Endothelial cell of umbilical vein (primary cell): Measurements from ENCODE around the gene HPCAL4. TPM values are rescaled to one million over a fixed set of nuclear protein-coding genes. Genes with fewer than 3 reads are reported as not detected.

Source experiments
- BruUV-seq: library from RNA; stranded (reverse); fragments of 400-500 nt; replicated peaks from 2 replicates; lab custom pipeline; 2021; lab: Mats Ljungman, UMichigan
- CTCF ChIA-PET: fragments of 300-600, 350-600 bp; sonication (Branson Sonifier 250); formaldehyde crosslinking; loops from one replicate; lab custom pipeline; 2021; ENCODE audit warnings: antibody characterized with exemption, inconsistent platforms; lab: Charles Lee
- POLR2A ChIA-PET: fragments of 300-600, 350-600 bp; sonication (Branson Sonifier 250); formaldehyde crosslinking; loops from one replicate; lab custom pipeline; 2021; ENCODE audit warnings: antibody characterized with exemption, inconsistent platforms; lab: Charles Lee
- DNase-seq: peaks from one replicate; pipeline ENCODE4 v3.0.0-alpha.2; 2011; ENCODE audit warnings: low read depth, low spot score
- FAIRE-seq: peaks from 2 replicates; lab custom pipeline; 2011; peaks lifted over from hg19 to GRCh38; lab: Jason Lieb, UNC
- H2AFZ ChIP-seq: 2 replicates; pipeline ENCODE4 v1.6.0; 2012; ENCODE audit warnings: low read depth, low read length, control low read depth, inconsistent platforms
- H3K27ac ChIP-seq: 2 replicates; pipeline ENCODE4 v1.5.1; 2011; ENCODE audit warnings: low read depth, mild to moderate bottlenecking, control low read depth, low read length, moderate library complexity; ENCODE audit not compliant: insufficient read depth
- H3K27me3 ChIP-seq, 2 experiments: 2 replicates each; pipeline versions ENCODE4 v1.6.0 to v1.6.1; 2011; ENCODE audit warnings: low read length in 2 of 2, mixed read lengths in 1 of 2; ENCODE audit not compliant: control insufficient read depth in 2 of 2, insufficient read depth in 2 of 2
- H3K36me3 ChIP-seq, 2 experiments: 2 replicates in 1 of 2; 3 replicates in 1 of 2; pipeline ENCODE4 v1.5.1; 2011; ENCODE audit warnings: low read length in 2 of 2, mild to moderate bottlenecking in 1 of 2, moderate library complexity in 1 of 2; ENCODE audit not compliant: control insufficient read depth in 2 of 2, insufficient read depth in 2 of 2; ENCODE audit errors: extremely low read depth in 1 of 2
- H3K4me1 ChIP-seq: 3 replicates; pipeline ENCODE4 v1.5.1; 2011; ENCODE audit warnings: mild to moderate bottlenecking, low read length; ENCODE audit not compliant: control insufficient read depth, insufficient read depth; ENCODE audit errors: extremely low read depth
- H3K4me2 ChIP-seq: 2 replicates; pipeline ENCODE4 v1.6.1; 2011; ENCODE audit warnings: low read length, control low read depth, mixed read lengths; ENCODE audit not compliant: insufficient read depth
- H3K4me3 ChIP-seq, 3 experiments: fragments of 200-600 bp in 1 of 3; sonication (generic), shearing (Covaris generic) in 1 of 3; replicated peaks in 1 of 3; 2 replicates each; pipeline ENCODE4 v1.5.1; 2011 to 2016; ENCODE audit warnings: control low read depth in 3 of 3, low read length in 3 of 3, mild to moderate bottlenecking in 2 of 3, inconsistent platforms in 1 of 3, low read depth in 1 of 3, moderate library complexity in 1 of 3; ENCODE audit not compliant: insufficient read depth in 1 of 3
- H3K79me2 ChIP-seq: 2 replicates; pipeline ENCODE4 v1.6.0; 2012; ENCODE audit warnings: low read length, inconsistent platforms; ENCODE audit not compliant: control insufficient read depth, insufficient read depth
- H3K9ac ChIP-seq: replicated peaks from 2 replicates; pipeline ENCODE3; 2011; ENCODE audit warnings: low read length, control low read depth; ENCODE audit not compliant: insufficient read depth; ENCODE audit errors: extremely low read depth
- H3K9me1 ChIP-seq: replicated peaks from 3 replicates; pipeline ENCODE4 v1.6.0; 2011; ENCODE audit warnings: mild to moderate bottlenecking, low read length; ENCODE audit not compliant: control insufficient read depth, insufficient read depth; ENCODE audit errors: extremely low read depth
- H3K9me3 ChIP-seq: replicated peaks from 2 replicates; pipeline ENCODE4 v1.5.1; 2012; ENCODE audit warnings: low read length, inconsistent platforms; ENCODE audit not compliant: control insufficient read depth, insufficient read depth
- H4K20me1 ChIP-seq: replicated peaks from 2 replicates; pipeline ENCODE3; 2011; ENCODE audit warnings: mild to moderate bottlenecking, low read length; ENCODE audit not compliant: control insufficient read depth, insufficient read depth; ENCODE audit errors: extremely low read depth
- EZH2 ChIP-seq: IDR thresholded peaks from 2 replicates; pipeline ENCODE4 v1.6.1; 2012; ENCODE audit warnings: borderline replicate concordance, low read depth, mild to moderate bottlenecking, moderate library complexity, low read length, inconsistent platforms; ENCODE audit not compliant: severe bottlenecking
- FOS ChIP-seq: IDR thresholded peaks from 2 replicates; pipeline ENCODE4 v1.6.1; 2011; ENCODE audit warnings: mild to moderate bottlenecking, low read length, moderate library complexity, borderline replicate concordance; ENCODE audit not compliant: insufficient read depth
- GATA2 ChIP-seq: IDR thresholded peaks from 2 replicates; pipeline ENCODE4 v1.7.0; 2011; ENCODE audit warnings: low read depth, mild to moderate bottlenecking, moderate library complexity, mixed read lengths, low read length; ENCODE audit not compliant: insufficient read length, insufficient read depth
- MAX ChIP-seq: IDR thresholded peaks from 2 replicates; pipeline ENCODE4 v1.6.1; 2011; ENCODE audit not compliant: insufficient read depth, insufficient read length
- MYC ChIP-seq: IDR thresholded peaks from one replicate; pipeline ENCODE4 v1.6.1; 2011; ENCODE audit warnings: mild to moderate bottlenecking, low read depth, low read length
- POLR2A ChIP-seq: IDR thresholded peaks from 2 replicates; pipeline ENCODE4 v1.6.1; 2012; ENCODE audit warnings: low read depth, mild to moderate bottlenecking, control low read depth, low read length
- POLR2AphosphoS5 ChIP-seq: IDR thresholded peaks from 2 replicates; pipeline ENCODE4 v1.6.1; 2012; ENCODE audit warnings: low read depth, mild to moderate bottlenecking, control low read depth, low read length, moderate library complexity; ENCODE audit not compliant: insufficient read depth
- dilution Hi-C: fragments of 300-500 bp; cut with MboI; formaldehyde crosslinking; loops from one replicate; pipeline ENCODE4 v1.15.0; 2019; ENCODE audit warnings: low sequenced_read_pairs; ENCODE audit not compliant: extremely low pct_ligation_motif_present
- intact Hi-C: fragments of 100-400 bp; cut with micrococcal nuclease; formaldehyde crosslinking; loops from one replicate; pipeline ENCODE4 v1.10.0; 2022
- polyA plus RNA-seq, 4 experiments: library from polyadenylated mRNA; depleted of rRNA in 3 of 4; stranded (reverse) in 3 of 4; unstranded in 1 of 4; fragments of >200 nt; gene quantifications; 2 replicates each; pipeline versions ENCODE4 v1.2.1 to v1.2.3, GENCODE V29; 2011 to 2012; ENCODE audit warnings: missing spikeins in 1 of 4
- total RNA-seq: library from RNA; stranded (reverse); gene quantifications from 2 replicates; pipeline ENCODE4 v1.2.3, GENCODE V29; 2021

The HPCAL4 gene
- total and polyA plus RNA-seq, 2 donors (not counting 3 experiments of a cell fraction or from before 2014, with no cell fraction given) = not detected

- DNase-seq (no peak), FAIRE-seq (no peak)
- H2AFZ ChIP-seq = no peak overlapping the region
- H3K27ac ChIP-seq = no peak overlapping the region
- no peaks in the 10 kb centered on the region for H3K9me1 ChIP-seq
- TF ChIP-seq EZH2 (peak; percentile 68), POLR2AphosphoS5 (no peak), GATA2 (no peak), POLR2A (no peak)
- H3K36me3 ChIP-seq = no peaks in the 10 kb centered on the region
- no peak overlapping the region for H3K9ac ChIP-seq
- H3K9me3 ChIP-seq = no peaks in the 10 kb centered on the region
- no peak overlapping the region for H3K4me3 ChIP-seq
- H3K4me1 ChIP-seq = no peaks in the 10 kb centered on the region
- no TSS peak for BruUV-seq
- H3K79me2 ChIP-seq = no peaks in the 10 kb centered on the region
- CTCF ChIA-PET = interaction anchor here (0.6 to 1.7 kb wide), 7 partner anchors 9 to 482 kb away, joined by 3 to 6 read pairs (median 5); no protein-coding TSS in a partner anchor
- peaks cover 74 to 75% of the 10 kb centered on the region in 2 experiments for H3K27me3 ChIP-seq
- H4K20me1 ChIP-seq = no peaks in the 10 kb centered on the region
- intact Hi-C loops = no loop called here
- H3K4me2 ChIP-seq = no peak overlapping the region
- dilution Hi-C loops = no loop called here
- POLR2A ChIA-PET = no interaction called here
Observed at GRCh38 chr1:39692152-39693074, 1.2 kb upstream of the HPCAL4 start.

- Histone ChIP-seq H3K36me3 (no peaks in the 10 kb centered on the region), H3K4me1 (no peaks in the 10 kb centered on the region), H3K4me2 (no peak overlapping the region), H3K27ac (no peak overlapping the region), H3K9ac (no peak overlapping the region), H3K27me3 (peaks cover 62 to 72% of the 10 kb centered on the region in 2 experiments), H3K4me3 (no peak overlapping the region), H3K79me2 (no peaks in the 10 kb centered on the region), H4K20me1 (no peaks in the 10 kb centered on the region), H3K9me1 (no peaks in the 10 kb centered on the region), H3K9me3 (no peaks in the 10 kb centered on the region), H2AFZ (no peak overlapping the region)
- dilution Hi-C loops (no loop called here), intact Hi-C loops (no loop called here)
- POLR2A ChIA-PET = no interaction called here
- BruUV-seq = no TSS peak
- CTCF ChIA-PET = interaction anchor here (0.6 to 1.4 kb wide), 6 partner anchors 9 to 84 kb away, joined by 3 to 5 read pairs (median 3); no protein-coding TSS in a partner anchor
- no peak for DNase-seq
- no peak for FAIRE-seq
- TF ChIP-seq MYC (no peak), FOS (no peak), GATA2 (no peak), POLR2A (no peak), POLR2AphosphoS5 (no peak), MAX (no peak)
Observed at GRCh38 chr1:39690794-39691382, 345 bp downstream of the HPCAL4 start.
